Body of pancreas (tissue), 4 donors: ENCODE results near the gene ZSCAN5B. TPM values are rescaled to one million over a fixed set of nuclear protein-coding genes. Genes with fewer than 3 reads are reported as not detected.

Experiments
- ATAC-seq: fragments of 150-250 bp; one replicate; pipeline ENCODE4 v1.9.1; 2016
- DNase-seq, 4 donors: peaks; one replicate each; pipeline ENCODE4 v3.0.0-alpha.2; 2019
- H3K27ac ChIP-seq, 4 donors: fragments of 200-600 bp; sonication (generic); 1 replicate in 3 of 4; 2 replicates in 1 of 4; pipeline versions ENCODE4 v1.5.1 to v1.6.1; 2016 to 2019; ENCODE audit warnings: mild to moderate bottlenecking in 1 of 4, mixed read lengths in 1 of 4, moderate library complexity in 1 of 4
- H3K27me3 ChIP-seq, 2 donors: fragments of 200-600 bp; sonication (generic); one replicate each; pipeline ENCODE4 v1.6.0; 2016; ENCODE audit warnings: mild to moderate bottlenecking in 1 of 2
- H3K36me3 ChIP-seq, 2 donors: fragments of 200-600 bp; sonication (generic); replicated peaks in 1 of 2; 2 replicates each; pipeline ENCODE4 v1.5.1; 2016; ENCODE audit warnings: low read depth in 2 of 2; ENCODE audit not compliant: insufficient read depth in 1 of 2
- H3K4me1 ChIP-seq: fragments of 200-600 bp; sonication (generic); one replicate; pipeline ENCODE4 v1.6.0; 2016
- H3K4me3 ChIP-seq, 2 donors: fragments of 200-600 bp; sonication (generic); 1 replicate in 1 of 2; 2 replicates in 1 of 2; pipeline ENCODE4 v1.5.1; 2016 to 2019
- H3K9me3 ChIP-seq, 3 donors: fragments of 200-600 bp; sonication (generic); 1 replicate in 2 of 3; 2 replicates in 1 of 3; pipeline ENCODE4 v1.5.1; 2016
- POLR2A ChIP-seq, 3 donors: fragments of 450-650 bp; IDR thresholded peaks; one replicate each; pipeline ENCODE4 v1.6.1; 2016; ENCODE audit warnings: antibody characterized with exemption in 3 of 3, mild to moderate bottlenecking in 2 of 3
- WGBS, 2 donors: methylation state at CpG; one replicate each; pipeline ENCODE4 v1.1.5; 2017; 5-methylcytosine and 5-hydroxymethylcytosine counted together
- intact Hi-C: fragments of 100-400 bp; cut with DNase I; formaldehyde crosslinking; loops from one replicate; pipeline ENCODE4 v1.15.1; 2023
- total RNA-seq, 2 donors: library from RNA; depleted of rRNA; stranded (reverse); fragments of >200 nt; gene quantifications; one replicate each; pipeline ENCODE4 v1.1.0, GENCODE V29; 2016
- TF ChIP-seq, protein P1 (sequence below), 7 experiments: fragments of 450-650 bp in 4 of 7; fragments of 200-600 bp in 3 of 7; sonication (generic) in 3 of 7; IDR thresholded peaks; one replicate each; pipeline ENCODE4 v1.5.1; 2016 to 2019; ENCODE audit warnings: antibody characterized with exemption in 7 of 7

Gene ZSCAN5B
- total RNA-seq, 2 donors from 2014 or later = not detected

DNA sequence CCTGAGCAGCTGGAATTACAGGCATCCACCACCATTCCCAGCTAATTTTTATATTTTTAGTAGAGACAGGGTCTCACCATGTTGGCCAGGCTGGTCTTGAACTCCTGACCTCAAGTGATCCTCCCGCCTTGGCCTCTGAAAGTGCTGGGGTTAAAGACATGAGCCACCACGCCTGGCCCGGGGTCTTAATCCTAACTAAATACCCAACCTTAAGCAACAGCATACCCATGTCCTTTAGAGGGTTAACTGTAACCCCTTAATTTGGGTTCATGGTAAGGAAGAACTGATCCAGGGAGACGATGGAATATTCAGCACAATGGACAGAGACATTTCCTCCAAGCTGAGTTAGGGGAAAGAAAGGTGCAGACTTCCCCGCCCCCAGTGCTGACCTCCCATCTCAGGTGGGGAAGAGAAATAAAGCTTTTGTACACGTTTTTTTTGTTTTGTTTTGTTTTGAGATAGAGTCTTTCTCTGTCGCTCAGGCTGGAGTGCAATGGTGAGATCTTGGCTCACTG is 30.5 kb downstream of the ZSCAN5B start:
- Histone ChIP-seq H3K36me3 (no peaks in the 10 kb centered on the region), H3K9me3 (no peaks in the 10 kb centered on the region), H3K27me3 (no peaks in the 10 kb centered on the region), H3K4me3 (no peak overlapping the region), H3K4me1 (peaks cover 14% of the 10 kb centered on the region), H3K27ac (no peak overlapping the region)
- TF ChIP-seq, protein P1, sequence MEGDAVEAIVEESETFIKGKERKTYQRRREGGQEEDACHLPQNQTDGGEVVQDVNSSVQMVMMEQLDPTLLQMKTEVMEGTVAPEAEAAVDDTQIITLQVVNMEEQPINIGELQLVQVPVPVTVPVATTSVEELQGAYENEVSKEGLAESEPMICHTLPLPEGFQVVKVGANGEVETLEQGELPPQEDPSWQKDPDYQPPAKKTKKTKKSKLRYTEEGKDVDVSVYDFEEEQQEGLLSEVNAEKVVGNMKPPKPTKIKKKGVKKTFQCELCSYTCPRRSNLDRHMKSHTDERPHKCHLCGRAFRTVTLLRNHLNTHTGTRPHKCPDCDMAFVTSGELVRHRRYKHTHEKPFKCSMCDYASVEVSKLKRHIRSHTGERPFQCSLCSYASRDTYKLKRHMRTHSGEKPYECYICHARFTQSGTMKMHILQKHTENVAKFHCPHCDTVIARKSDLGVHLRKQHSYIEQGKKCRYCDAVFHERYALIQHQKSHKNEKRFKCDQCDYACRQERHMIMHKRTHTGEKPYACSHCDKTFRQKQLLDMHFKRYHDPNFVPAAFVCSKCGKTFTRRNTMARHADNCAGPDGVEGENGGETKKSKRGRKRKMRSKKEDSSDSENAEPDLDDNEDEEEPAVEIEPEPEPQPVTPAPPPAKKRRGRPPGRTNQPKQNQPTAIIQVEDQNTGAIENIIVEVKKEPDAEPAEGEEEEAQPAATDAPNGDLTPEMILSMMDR (IDR thresholded peaks at IDR 0.05) = no peak
- TF ChIP-seq POLR2A (IDR thresholded peaks at IDR 0.05) = no peak
- intact Hi-C loops = no loop called here
- WGBS, 2 donors = 45 to 49% methylated on average over 7 of the region's 7 CpGs
- DNase-seq = no peak
- ATAC-seq = no peak

DNA sequence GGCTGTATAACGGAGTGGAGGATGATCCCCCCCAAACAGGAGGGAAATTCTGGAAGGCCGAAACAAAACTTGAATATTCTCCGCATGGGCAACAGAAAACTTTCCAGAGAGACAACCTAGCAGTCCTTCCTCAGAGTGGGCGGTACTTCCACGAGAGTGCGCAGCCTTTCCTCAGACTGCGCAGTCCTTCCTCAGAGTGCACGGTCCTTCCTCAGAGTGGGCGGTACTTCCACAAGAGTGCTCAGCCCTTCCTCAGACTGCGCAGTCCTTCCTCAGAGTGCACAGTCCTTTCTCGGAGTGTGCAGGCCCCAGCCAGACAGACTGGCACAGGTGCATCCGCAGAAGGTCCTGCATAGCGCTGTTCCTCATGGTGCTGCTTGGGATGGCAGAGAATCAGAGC is 34.5 kb downstream of the ZSCAN5B start:
- TF ChIP-seq, protein P1 (IDR thresholded peaks at IDR 0.05) = no peak
- no peak for TF ChIP-seq POLR2A (IDR thresholded peaks at IDR 0.05)
- no peaks in the 10 kb centered on the region for H3K27me3 ChIP-seq
- ATAC-seq (no peak), DNase-seq (no peak)
- no peaks in the 10 kb centered on the region for H3K9me3 ChIP-seq
- 91 to 93% methylated on average over 10 to 13 of the region's 13 CpGs for WGBS, 2 donors
- no peak overlapping the region for H3K27ac ChIP-seq
- no peak overlapping the region for H3K4me3 ChIP-seq
- peaks cover 10 to 11% of the 10 kb centered on the region in 2 donors for H3K36me3 ChIP-seq
- intact Hi-C loops = loop anchor here (5.0 kb wide), 1 partner anchor 61 kb away; no protein-coding TSS in a partner anchor
- H3K4me1 ChIP-seq = no peaks in the 10 kb centered on the region

DNA sequence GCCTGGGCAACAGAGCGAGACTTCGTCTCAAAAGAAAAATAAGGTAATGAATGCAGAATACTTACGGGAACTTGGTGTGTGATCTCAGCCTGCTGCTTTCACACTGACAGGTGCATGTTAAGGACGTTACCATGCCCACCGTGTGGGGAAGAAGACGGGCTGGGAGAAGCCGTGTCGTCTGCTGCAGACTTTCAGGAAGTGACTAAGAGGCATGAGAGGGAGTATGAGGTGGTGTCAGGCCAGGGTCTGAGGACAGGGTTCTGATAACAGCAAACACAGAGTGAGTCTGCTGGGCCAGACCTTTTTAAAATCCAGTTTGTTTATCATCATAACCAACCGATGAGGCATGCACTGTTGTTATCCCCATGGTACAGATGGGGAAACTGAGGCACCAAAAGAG is 35.3 kb downstream of the ZSCAN5B start:
- 56 to 62% methylated on average over 9 of the region's 9 CpGs for WGBS, 2 donors
- ATAC-seq = no peak

DNA sequence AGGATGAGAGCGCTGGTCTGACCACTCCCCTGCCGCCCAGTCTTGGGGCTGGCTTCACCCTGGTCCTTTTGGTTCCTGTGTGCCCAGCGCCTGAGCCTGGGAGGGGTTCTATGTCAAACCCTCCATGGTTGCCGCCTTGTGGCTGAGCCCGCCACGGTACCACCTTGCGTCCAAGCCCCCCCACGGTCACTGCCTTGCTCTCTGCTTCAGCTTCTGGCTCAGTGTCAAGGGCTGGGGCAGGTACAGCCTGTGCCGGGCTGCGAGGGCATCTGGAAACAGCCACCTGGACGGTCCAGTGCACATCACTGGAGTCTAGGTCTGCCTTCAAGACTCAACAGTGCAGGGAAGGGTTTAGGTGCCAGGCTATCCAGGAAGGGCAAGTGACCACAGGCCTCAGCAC is 36.0 kb downstream of the ZSCAN5B start:
- H3K4me3 ChIP-seq = no peak overlapping the region
- peaks cover 10 to 11% of the 10 kb centered on the region in 2 donors for H3K36me3 ChIP-seq
- no peak overlapping the region for H3K27ac ChIP-seq
- no peak for DNase-seq
- H3K4me1 ChIP-seq = peaks cover 8% of the 10 kb centered on the region
- no peak for ATAC-seq
- 98% methylated on average over 6 of the region's 11 CpGs; no CpG with 5 or more reads in 1 of the 2 donors for WGBS, 2 donors
- H3K27me3 ChIP-seq = no peaks in the 10 kb centered on the region
- intact Hi-C loops = loop anchor here (5.0 kb wide), 1 partner anchor 59 kb away; no protein-coding TSS in a partner anchor
- no peak for TF ChIP-seq POLR2A (IDR thresholded peaks at IDR 0.05)
- TF ChIP-seq, protein P1 (IDR thresholded peaks at IDR 0.05) = no peak
- H3K9me3 ChIP-seq = no peaks in the 10 kb centered on the region

More for the DNA sequence above, 35.3 kb downstream of the ZSCAN5B start:
- Histone ChIP-seq H3K4me1 (peaks cover under 1% of the 10 kb centered on the region), H3K27me3 (no peaks in the 10 kb centered on the region), H3K27ac (no peak overlapping the region), H3K9me3 (no peaks in the 10 kb centered on the region), H3K36me3 (peaks cover 10 to 11% of the 10 kb centered on the region in 2 donors), H3K4me3 (no peak overlapping the region)
- intact Hi-C loops = loop anchor here (5.0 kb wide), 1 partner anchor 60 kb away; no protein-coding TSS in a partner anchor
- DNase-seq = no peak
- TF ChIP-seq, protein P1 (IDR thresholded peaks at IDR 0.05) = no peak
- no peak for TF ChIP-seq POLR2A (IDR thresholded peaks at IDR 0.05)
